GM18870 (cell line): Measurements from ENCODE around the gene RSRC1.
"Not testable (repeated sequence)": the region's sequence is repeated elsewhere in the genome, so short reads cannot be mapped to it uniquely, and the experiment has no call there.

Experiments
- ATAC-seq: cut with Tn5 transposase; IDR thresholded peaks from one replicate; pipeline ENCODE4 v1.9.1; 2021; ENCODE audit warnings: moderate library complexity; ENCODE audit not compliant: unreplicated experiment

The RSRC1 gene

DNA sequence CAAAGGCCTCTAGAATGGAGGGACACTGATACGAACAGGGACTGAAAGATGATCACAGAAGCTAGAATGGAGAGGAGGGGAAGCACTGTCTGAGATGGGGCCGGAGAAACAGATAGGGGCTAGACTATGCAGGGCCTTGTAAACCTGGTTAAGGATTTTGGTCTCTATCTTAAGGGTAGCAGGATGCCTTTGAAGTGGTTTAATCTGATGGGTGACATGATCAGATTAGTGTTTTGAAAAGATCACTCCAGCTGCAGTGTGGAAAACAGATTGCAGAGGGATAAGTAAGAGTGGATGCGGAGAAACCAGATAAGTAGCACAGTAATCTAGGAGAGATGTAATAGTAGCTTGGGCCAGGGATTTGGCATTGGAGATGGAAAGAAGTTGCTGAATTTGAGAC is 108.1 kb downstream of the RSRC1 start:
- no peak for ATAC-seq

- ATAC-seq, result no peak
These were observed 110.7 kb downstream of the RSRC1 start for GRCh38 chr3:158220575-158220974.

DNA sequence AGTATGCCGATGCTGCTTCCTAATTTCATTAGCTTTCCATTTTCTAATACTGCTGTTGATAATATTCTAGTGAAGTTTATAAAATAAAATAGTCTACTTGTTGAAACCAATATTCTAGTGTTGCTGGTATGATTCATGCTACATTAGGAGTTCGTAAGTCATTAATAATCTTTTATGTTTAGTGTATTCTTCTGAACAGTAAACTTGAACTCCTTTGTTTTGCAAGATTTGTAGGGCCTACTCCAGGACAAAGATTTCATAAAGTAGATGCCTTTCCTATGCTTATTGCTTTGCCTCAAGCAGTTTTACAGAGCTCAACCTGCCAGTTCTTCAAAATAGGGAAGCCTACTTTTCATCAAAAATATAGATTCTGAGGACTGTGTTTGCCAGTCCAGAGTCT is 111.5 kb downstream of the RSRC1 start:
- no peak for ATAC-seq

DNA sequence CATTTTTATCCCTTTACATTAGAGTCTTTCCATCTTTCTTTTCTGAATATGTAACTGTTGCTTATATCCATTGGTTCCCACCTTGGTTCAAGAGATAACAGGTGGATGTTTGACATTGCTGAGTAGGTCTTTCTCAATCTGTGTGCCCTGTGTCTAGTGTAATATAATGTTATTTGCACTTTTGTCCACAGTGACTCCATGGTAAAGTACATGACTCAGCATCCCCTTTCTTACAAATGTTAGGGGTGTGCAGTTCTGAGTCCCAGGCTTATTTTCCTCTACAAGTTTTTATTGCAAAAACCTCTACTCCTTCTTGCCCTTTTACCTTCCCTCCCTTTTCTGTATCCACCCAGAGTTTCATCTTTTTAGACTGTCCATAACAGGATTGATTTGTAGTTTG is 116.5 kb downstream of the RSRC1 start:
- ATAC-seq, result no peak

GRCh38 chr3:158228942-158229341 is 119.1 kb downstream of the RSRC1 start:
- ATAC-seq, result not testable (repeated sequence)

DNA sequence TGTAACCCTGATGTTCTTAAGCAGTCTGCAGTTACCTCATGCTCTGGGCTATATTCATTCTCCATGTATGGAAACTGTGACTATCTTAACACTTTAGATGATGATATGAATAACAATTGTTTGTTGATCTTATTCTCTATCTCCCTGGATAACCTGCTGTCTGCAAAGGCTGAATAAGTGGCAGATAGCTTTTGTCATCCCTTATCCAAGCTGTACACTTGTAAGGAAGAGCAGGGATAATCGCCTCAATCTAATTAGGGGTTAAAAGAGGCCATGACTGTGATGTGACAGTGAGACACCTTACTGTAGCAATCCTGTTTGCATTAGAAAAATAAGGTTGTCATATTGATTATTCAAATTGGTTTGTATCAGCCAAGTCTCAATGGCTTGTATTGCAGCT is 123.9 kb downstream of the RSRC1 start:
- no peak for ATAC-seq

GRCh38 chr3:158244274-158244673 is 134.4 kb downstream of the RSRC1 start:
- ATAC-seq, result no peak

DNA sequence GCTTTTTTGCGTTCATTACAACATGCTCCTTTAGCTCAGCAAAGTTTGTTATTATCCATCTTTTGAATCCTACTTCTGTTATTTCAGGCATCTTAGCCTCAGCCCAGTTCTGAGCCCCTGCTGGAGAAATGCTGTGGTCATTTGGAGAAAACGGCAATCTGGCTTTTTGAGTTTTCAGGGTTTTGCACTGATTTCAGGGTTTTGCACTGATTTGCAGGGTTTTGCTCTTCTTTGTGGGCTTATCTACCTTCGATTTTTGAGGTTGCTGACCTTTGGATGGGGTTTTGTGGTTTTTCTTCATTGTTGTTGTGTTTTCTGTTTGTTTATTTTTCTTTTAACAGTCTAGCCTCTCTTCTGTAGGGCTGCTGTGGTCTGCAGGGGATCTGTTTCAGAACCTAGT is 137.4 kb downstream of the RSRC1 start:
- no peak for ATAC-seq

GRCh38 chr3:158248261-158248660 is 138.4 kb downstream of the RSRC1 start:
- ATAC-seq, result no peak

DNA sequence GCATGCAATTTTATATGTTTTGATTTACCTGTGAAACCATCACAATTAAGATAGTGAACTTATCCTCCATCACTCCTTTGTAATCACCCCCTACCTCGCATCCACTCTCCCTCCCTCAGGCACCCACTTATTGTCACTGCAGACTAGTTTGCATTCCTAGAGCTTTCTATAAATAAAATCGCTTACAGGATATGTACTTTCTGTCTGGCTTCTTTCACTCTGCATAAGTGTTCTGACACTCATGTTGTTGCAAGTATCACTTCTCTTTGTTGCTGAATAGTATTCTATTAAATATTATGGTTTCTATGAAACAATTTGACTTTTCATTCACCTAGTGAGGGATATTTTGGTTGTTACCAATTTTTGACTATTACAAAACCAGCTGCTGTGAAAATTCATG is 139.3 kb downstream of the RSRC1 start:
- ATAC-seq, result peak; percentile 75

DNA sequence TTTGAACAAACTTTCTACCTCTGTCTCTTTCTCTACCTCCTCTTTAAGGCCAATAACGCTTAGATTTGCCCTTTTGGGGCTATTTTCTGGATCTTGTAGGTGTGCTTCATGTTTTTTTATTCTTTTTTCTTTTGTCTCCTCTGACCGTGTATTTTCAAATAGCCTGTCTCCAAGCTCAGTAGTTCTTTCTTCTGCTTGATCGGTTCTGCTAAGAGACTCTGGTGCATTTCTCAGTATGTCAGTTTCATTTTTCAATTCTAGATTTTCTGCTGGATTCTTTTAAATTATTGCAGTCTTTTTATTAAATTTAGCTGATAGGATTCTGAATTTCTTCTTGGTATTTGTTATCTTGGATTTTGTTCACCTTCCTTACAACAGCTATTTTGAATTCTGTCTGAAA is 148.7 kb downstream of the RSRC1 start:
- ATAC-seq, result no peak

- no peak for ATAC-seq
These were observed 150.5 kb downstream of the RSRC1 start for GRCh38 chr3:158260392-158260791.

GRCh38 chr3:158261371-158261991 is 151.6 kb downstream of the RSRC1 start:
- ATAC-seq, result no peak

GRCh38 chr3:158264894-158265293 is 155.0 kb downstream of the RSRC1 start:
- no peak for ATAC-seq

- ATAC-seq, result no peak
These were observed 157.1 kb downstream of the RSRC1 start for GRCh38 chr3:158267015-158267414.

GRCh38 chr3:158269942-158270341 is 160.1 kb downstream of the RSRC1 start:
- no peak for ATAC-seq

GRCh38 chr3:158272081-158272480 is 162.2 kb downstream of the RSRC1 start:
- no peak for ATAC-seq

- ATAC-seq, result no peak
These were observed 163.8 kb downstream of the RSRC1 start for GRCh38 chr3:158273656-158274055.

DNA sequence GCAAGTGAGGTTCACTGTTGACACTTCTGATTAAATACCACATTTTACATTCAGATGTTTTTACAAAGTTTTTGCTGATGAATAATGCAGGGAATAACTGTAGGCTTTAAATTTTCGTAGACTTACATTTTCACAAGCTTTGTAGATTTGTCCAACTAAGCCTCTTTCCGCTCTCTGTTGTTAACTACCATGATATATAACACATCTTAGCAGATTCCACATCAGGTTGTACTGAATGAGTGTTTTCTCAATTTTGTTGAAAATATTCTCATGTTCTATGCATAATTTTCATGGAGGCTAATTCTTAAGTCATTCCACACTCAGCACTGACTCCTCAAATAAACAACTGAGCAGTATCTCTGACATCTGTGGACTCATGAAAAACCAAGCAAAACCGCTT is 168.3 kb downstream of the RSRC1 start:
- no peak for ATAC-seq

DNA sequence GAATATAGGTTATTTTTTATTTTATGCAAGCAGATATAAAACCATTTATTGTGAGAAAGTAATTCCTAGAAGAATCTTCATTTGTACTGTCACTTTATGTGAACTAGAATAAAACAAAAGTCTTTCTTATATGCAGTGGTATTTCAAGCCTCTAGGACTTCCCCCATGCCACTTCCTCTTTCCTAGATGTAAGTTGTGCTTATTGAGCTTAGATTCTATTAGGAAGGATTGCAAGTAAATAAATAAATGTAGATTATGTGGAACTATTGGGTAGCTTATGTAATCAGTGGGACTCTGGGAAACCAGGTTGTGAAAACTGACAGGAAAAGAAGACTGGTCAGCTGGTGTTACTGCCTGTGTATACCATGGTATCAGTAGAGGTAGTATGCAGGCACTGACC is 169.7 kb downstream of the RSRC1 start:
- no peak for ATAC-seq

DNA sequence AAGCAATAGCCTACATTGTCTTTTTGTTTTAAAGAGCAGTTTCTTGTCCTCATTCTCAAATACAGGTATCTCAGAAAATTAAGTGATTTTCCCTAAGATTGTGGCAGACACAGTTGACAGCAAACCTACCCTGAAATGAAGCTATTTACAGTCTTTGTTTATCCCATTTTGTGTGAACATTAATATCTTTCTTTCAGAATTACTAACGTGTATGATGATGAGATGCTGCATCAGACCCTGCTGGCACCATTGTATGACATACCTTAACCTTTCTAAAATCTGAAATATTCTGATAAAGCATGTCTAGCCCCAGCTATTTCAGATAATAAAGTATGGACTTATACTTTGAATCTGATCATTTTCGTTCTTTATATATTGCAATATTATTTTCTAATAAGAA is 185.9 kb downstream of the RSRC1 start:
- no peak for ATAC-seq

- ATAC-seq, result no peak
These were observed 188.1 kb downstream of the RSRC1 start for GRCh38 chr3:158297940-158298339.

GRCh38 chr3:158308236-158308928 is 198.5 kb downstream of the RSRC1 start:
- no peak for ATAC-seq
